ENCODE data around the gene ZNF454.

Gene ZNF454

GRCh38 chr5:178994580-178995340 is 53.8 kb downstream of the ZNF454 start, which contains the start of gene GRM6:
Gene GRM6 (minus strand): TSS chr5:178995320. CDS start chr5:178994944, 376 bp downstream.
- H3K9ac ChIP-seq (ENCODE audit: low read depth, low read length): no peak within 1 kb of the TSS
- H3K4me3 ChIP-seq (ENCODE audit: low read length): peak within 1 kb of the TSS; percentile 38; the same call in 1 of the 2 replicates
- H3K4me1 ChIP-seq (ENCODE audit: insufficient read depth, low read length): no peaks in the 10 kb centered on the region
- no peaks in the 10 kb centered on the region for H3K36me3 ChIP-seq (ENCODE audit: insufficient read depth, low read depth, low read length)
- H3K27ac ChIP-seq (ENCODE audit: low read length): no peak within 1 kb of the TSS
- H3K9me3 ChIP-seq (ENCODE audit: insufficient read depth, low read depth, low read length): peaks cover 7% of the 10 kb centered on the region
- H3K27me3 ChIP-seq (ENCODE audit: insufficient read depth, low read length): peaks cover 59% of the 10 kb centered on the region

- Histone ChIP-seq H3K9ac (ENCODE audit: low read depth, low read length) (no peak overlapping the region), H3K9me3 (ENCODE audit: insufficient read depth, low read depth, low read length) (peaks cover 4% of the 10 kb centered on the region), H3K4me1 (ENCODE audit: insufficient read depth, low read length) (no peaks in the 10 kb centered on the region), H3K27me3 (ENCODE audit: insufficient read depth, low read length) (peaks cover 59% of the 10 kb centered on the region), H3K36me3 (ENCODE audit: insufficient read depth, low read depth, low read length) (no peaks in the 10 kb centered on the region), H3K27ac (ENCODE audit: low read length) (no peak overlapping the region), H3K4me3 (ENCODE audit: low read length) (peak overlapping the region; percentile 38; the same call in 1 of the 2 replicates)
These were observed 54.3 kb downstream of the ZNF454 start for GRCh38 chr5:178995341-178995690.

GRCh38 chr5:178996156-178996555 is 55.2 kb downstream of the ZNF454 start:
- Histone ChIP-seq H3K9ac (ENCODE audit: low read depth, low read length) (no peak overlapping the region), H3K27ac (ENCODE audit: low read length) (no peak overlapping the region), H3K27me3 (ENCODE audit: insufficient read depth, low read length) (peaks cover 59% of the 10 kb centered on the region), H3K4me3 (ENCODE audit: low read length) (no peak overlapping the region), H3K9me3 (ENCODE audit: insufficient read depth, low read depth, low read length) (peaks cover 11% of the 10 kb centered on the region), H3K36me3 (ENCODE audit: insufficient read depth, low read depth, low read length) (no peaks in the 10 kb centered on the region), H3K4me1 (ENCODE audit: insufficient read depth, low read length) (no peaks in the 10 kb centered on the region)

- Histone ChIP-seq H3K36me3 (ENCODE audit: insufficient read depth, low read depth, low read length) (no peaks in the 10 kb centered on the region), H3K27me3 (ENCODE audit: insufficient read depth, low read length) (peaks cover 56% of the 10 kb centered on the region), H3K4me3 (ENCODE audit: low read length) (no peak overlapping the region), H3K9ac (ENCODE audit: low read depth, low read length) (no peak overlapping the region), H3K9me3 (ENCODE audit: insufficient read depth, low read depth, low read length) (peaks cover 18% of the 10 kb centered on the region), H3K27ac (ENCODE audit: low read length) (no peak overlapping the region), H3K4me1 (ENCODE audit: insufficient read depth, low read length) (no peaks in the 10 kb centered on the region)
These were observed 56.2 kb downstream of the ZNF454 start for GRCh38 chr5:178997191-178997590.

GRCh38 chr5:178998441-178998840 is 57.4 kb downstream of the ZNF454 start:
- H3K27ac ChIP-seq (ENCODE audit: low read length): no peak overlapping the region
- H3K4me1 ChIP-seq (ENCODE audit: insufficient read depth, low read length): no peaks in the 10 kb centered on the region
- no peak overlapping the region for H3K4me3 ChIP-seq (ENCODE audit: low read length)
- peaks cover 29% of the 10 kb centered on the region for H3K9me3 ChIP-seq (ENCODE audit: insufficient read depth, low read depth, low read length)
- H3K36me3 ChIP-seq (ENCODE audit: insufficient read depth, low read depth, low read length): no peaks in the 10 kb centered on the region
- H3K27me3 ChIP-seq (ENCODE audit: insufficient read depth, low read length): peaks cover 44% of the 10 kb centered on the region
- H3K9ac ChIP-seq (ENCODE audit: low read depth, low read length): no peak overlapping the region

- no peak overlapping the region for H3K9ac ChIP-seq (ENCODE audit: low read depth, low read length)
- no peak overlapping the region for H3K27ac ChIP-seq (ENCODE audit: low read length)
- no peaks in the 10 kb centered on the region for H3K36me3 ChIP-seq (ENCODE audit: insufficient read depth, low read depth, low read length)
- peaks cover 85% of the 10 kb centered on the region for H3K9me3 ChIP-seq (ENCODE audit: insufficient read depth, low read depth, low read length)
- no peak overlapping the region for H3K4me3 ChIP-seq (ENCODE audit: low read length)
- no peaks in the 10 kb centered on the region for H3K4me1 ChIP-seq (ENCODE audit: insufficient read depth, low read length)
- no peaks in the 10 kb centered on the region for H3K27me3 ChIP-seq (ENCODE audit: insufficient read depth, low read length)
These were observed 65.6 kb downstream of the ZNF454 start for GRCh38 chr5:179006564-179006963.

- no peaks in the 10 kb centered on the region for H3K4me1 ChIP-seq (ENCODE audit: insufficient read depth, low read length)
- no peak overlapping the region for H3K27ac ChIP-seq (ENCODE audit: low read length)
- no peak overlapping the region for H3K4me3 ChIP-seq (ENCODE audit: low read length)
- no peaks in the 10 kb centered on the region for H3K36me3 ChIP-seq (ENCODE audit: insufficient read depth, low read depth, low read length)
- peaks cover 84% of the 10 kb centered on the region for H3K9me3 ChIP-seq (ENCODE audit: insufficient read depth, low read depth, low read length)
- H3K9ac ChIP-seq (ENCODE audit: low read depth, low read length): no peak overlapping the region
- H3K27me3 ChIP-seq (ENCODE audit: insufficient read depth, low read length): no peaks in the 10 kb centered on the region
These were observed 67.7 kb downstream of the ZNF454 start for GRCh38 chr5:179008667-179009066.
